Calu3 (cell line): ENCODE data around the gene SNX1. TPM values are rescaled to one million over a fixed set of nuclear protein-coding genes. Genes with fewer than 3 reads are reported as not detected.

Source experiments
- BruUV-seq: library from RNA; stranded (reverse); fragments of 400-500 nt; replicated peaks from 2 replicates; lab custom pipeline; 2021; lab: Mats Ljungman, UMichigan
- CTCF ChIA-PET: fragments of 300-600 bp; sonication (Branson Sonifier 250); formaldehyde crosslinking; loops from one replicate; lab custom pipeline; 2022; ENCODE audit warnings: antibody characterized with exemption; lab: Charles Lee
- DNase-seq: peaks from one replicate; pipeline ENCODE4 v3.0.0; 2022
- H3K27ac Mint-ChIP-seq: one replicate; pipeline ENCODE4 v1.8.0; 2022; ENCODE audit warnings: mixed read lengths; ENCODE audit not compliant: unreplicated experiment
- H3K27me3 Mint-ChIP-seq: one replicate; pipeline ENCODE4 v1.8.0; 2022; ENCODE audit warnings: mixed read lengths; ENCODE audit not compliant: unreplicated experiment
- H3K36me3 Mint-ChIP-seq: one replicate; pipeline ENCODE4 v1.8.0; 2022; ENCODE audit warnings: mild to moderate bottlenecking, moderate library complexity, mixed read lengths; ENCODE audit not compliant: insufficient read depth, unreplicated experiment
- H3K4me1 Mint-ChIP-seq: one replicate; pipeline ENCODE4 v1.8.0; 2022; ENCODE audit warnings: mild to moderate bottlenecking, low read depth, mixed read lengths; ENCODE audit not compliant: unreplicated experiment
- H3K4me3 Mint-ChIP-seq: one replicate; pipeline ENCODE4 v1.8.0; 2022; ENCODE audit warnings: mild to moderate bottlenecking, low read depth, moderate library complexity, mixed read lengths; ENCODE audit not compliant: unreplicated experiment
- H3K9me3 Mint-ChIP-seq: one replicate; pipeline ENCODE4 v1.8.0; 2022; ENCODE audit warnings: low read depth, mixed read lengths; ENCODE audit not compliant: unreplicated experiment
- CTCF ChIP-seq: fragments of 200-600 bp; IDR thresholded peaks from one replicate; pipeline ENCODE4 v1.8.0; 2022; ENCODE audit warnings: antibody characterized with exemption; ENCODE audit not compliant: unreplicated experiment
- intact Hi-C: fragments of 100-400 bp; cut with micrococcal nuclease; formaldehyde crosslinking; loops from one replicate; pipeline ENCODE4 v1.10.0; 2022; ENCODE audit not compliant: unreplicated experiment
- total RNA-seq: library from RNA; stranded (reverse); gene quantifications from 2 replicates; pipeline ENCODE4 v1.2.3, GENCODE V29; 2022

The SNX1 gene
- total RNA-seq, 1 experiment from 2014 or later = 108 TPM

GRCh38 chr15:64180235-64180824 lies 84.5 kb downstream of the SNX1 start:
- no peaks in the 10 kb centered on the region for H3K4me1 Mint-ChIP-seq

GRCh38 chr15:64182859-64183370 lies 87.1 kb downstream of the SNX1 start:
- intact Hi-C loops = no loop called here
- Mint-ChIP-seq H3K4me3 (no peak overlapping the region), H3K9me3 (no peaks in the 10 kb centered on the region), H3K4me1 (no peaks in the 10 kb centered on the region), H3K27ac (no peak overlapping the region), H3K36me3 (peaks cover 5% of the 10 kb centered on the region), H3K27me3 (no peaks in the 10 kb centered on the region)
- no TSS peak for BruUV-seq
- DNase-seq = no peak
- no peak for TF ChIP-seq CTCF
- CTCF ChIA-PET = interaction anchor here (0.6 kb wide), 1 partner anchor 213 kb away, joined by 4 read pairs; no protein-coding TSS in a partner anchor

More at GRCh38 chr15:64180235-64180824, 84.5 kb downstream of the SNX1 start:
- Mint-ChIP-seq H3K9me3 (no peaks in the 10 kb centered on the region), H3K27ac (no peak overlapping the region), H3K36me3 (peaks cover 5% of the 10 kb centered on the region), H3K4me3 (no peak overlapping the region), H3K27me3 (no peaks in the 10 kb centered on the region)
- CTCF ChIA-PET = no interaction called here
- intact Hi-C loops = no loop called here
- DNase-seq = no peak
- BruUV-seq = no TSS peak
- TF ChIP-seq CTCF = no peak

- no peak for DNase-seq
- no peak for TF ChIP-seq CTCF
- no peaks in the 10 kb centered on the region for H3K9me3 Mint-ChIP-seq
- BruUV-seq = no TSS peak
- H3K36me3 Mint-ChIP-seq = no peaks in the 10 kb centered on the region
- H3K27ac Mint-ChIP-seq = no peak overlapping the region
- intact Hi-C loops = no loop called here
- CTCF ChIA-PET = interaction anchor here (0.8 kb wide), 1 partner anchor 13 kb away, joined by 3 read pairs; no protein-coding TSS in a partner anchor
- H3K27me3 Mint-ChIP-seq = no peaks in the 10 kb centered on the region
- no peaks in the 10 kb centered on the region for H3K4me1 Mint-ChIP-seq
- no peak overlapping the region for H3K4me3 Mint-ChIP-seq
Observed at GRCh38 chr15:64185146-64185911, 89.5 kb downstream of the SNX1 start.

GRCh38 chr15:64187396-64188191 lies 91.8 kb downstream of the SNX1 start:
- BruUV-seq = no TSS peak
- CTCF ChIA-PET = no interaction called here
- TF ChIP-seq CTCF = no peak
- Mint-ChIP-seq H3K36me3 (no peaks in the 10 kb centered on the region), H3K27ac (no peak overlapping the region), H3K4me3 (no peak overlapping the region), H3K9me3 (no peaks in the 10 kb centered on the region), H3K4me1 (no peaks in the 10 kb centered on the region), H3K27me3 (no peaks in the 10 kb centered on the region)
- no peak for DNase-seq
- intact Hi-C loops = no loop called here
